ENCODE results near the gene FOXJ1.

DNA sequence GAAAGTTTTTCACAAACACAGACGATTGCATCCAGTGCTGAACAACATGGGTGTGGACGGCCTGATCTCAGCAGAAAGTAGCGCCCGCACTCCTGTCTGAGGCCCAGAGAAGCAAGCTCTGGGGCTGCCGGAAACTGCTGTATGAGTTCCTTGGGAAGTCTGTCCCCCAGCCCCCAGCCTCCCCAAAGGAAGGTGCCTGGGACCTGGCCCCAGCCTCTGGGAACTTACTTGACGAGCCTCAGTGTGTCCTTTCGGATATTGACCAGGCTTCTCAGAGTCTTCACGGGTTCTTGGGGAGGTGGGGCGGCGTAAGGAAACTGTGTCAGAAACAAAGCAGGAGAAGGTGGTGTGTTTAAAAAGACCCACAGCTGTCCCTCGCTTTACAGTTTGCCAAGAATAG lies 32.4 kb upstream of the FOXJ1 start:
- TF ChIP-seq POLR2A (IDR thresholded peaks at IDR 0.05; ENCODE audit: low read depth, low read length) (no peak), TAF1 (IDR thresholded peaks at IDR 0.05; ENCODE audit: low read depth, low read length) (no peak), POLR2AphosphoS5 (IDR thresholded peaks at IDR 0.05; ENCODE audit: low read depth, low read length) (no peak), SPI1 (IDR thresholded peaks at IDR 0.05; ENCODE audit: low read depth, low read length) (no peak), PAX5 (IDR thresholded peaks at IDR 0.05; ENCODE audit: insufficient read depth, low read length, severe bottlenecking) (no peak), POU2F2 (IDR thresholded peaks at IDR 0.05; ENCODE audit: low read depth, low read length) (no peak)
